ENCODE results near the gene NFU1.
"Not testable (repeated sequence)": the region's sequence is repeated elsewhere in the genome, so short reads cannot be mapped to it uniquely, and the experiment has no call there.

The NFU1 gene

GRCh38 chr2:69387770-69388481 lies 49.3 kb downstream of the NFU1 start:
- no peak for DNase-seq (ENCODE audit: low spot score)

- peak; percentile 92 for DNase-seq (ENCODE audit: low spot score)
Observed at GRCh38 chr2:69386789-69387734, 50.2 kb downstream of the NFU1 start, which contains the start of gene GFPT1. GFPT1 (minus strand) TSS chr2:69387227; CDS start chr2:69387071, 156 bp downstream.

- no peak for DNase-seq (ENCODE audit: low spot score)
Observed at GRCh38 chr2:69386360-69386759, 50.9 kb downstream of the NFU1 start.

GRCh38 chr2:69385443-69386151 lies 51.6 kb downstream of the NFU1 start:
- DNase-seq (ENCODE audit: low spot score) = peak; percentile 13

- DNase-seq (ENCODE audit: low spot score) = no peak
Observed at GRCh38 chr2:69384618-69385081, 52.6 kb downstream of the NFU1 start.

- DNase-seq (ENCODE audit: low spot score) = no peak
Observed at GRCh38 chr2:69383176-69383812, 53.9 kb downstream of the NFU1 start.

- DNase-seq (ENCODE audit: low spot score) = no peak
Observed at GRCh38 chr2:69382547-69382946, 54.7 kb downstream of the NFU1 start.

- peak; percentile 30 for DNase-seq (ENCODE audit: low spot score)
Observed at GRCh38 chr2:69381337-69381737, 55.9 kb downstream of the NFU1 start.

- no peak for DNase-seq (ENCODE audit: low spot score)
Observed at GRCh38 chr2:69380072-69380917, 56.9 kb downstream of the NFU1 start.

- no peak for DNase-seq (ENCODE audit: low spot score)
Observed at GRCh38 chr2:69376403-69376802, 60.8 kb downstream of the NFU1 start.

- DNase-seq (ENCODE audit: low spot score) = peak; percentile 62
Observed at GRCh38 chr2:69375494-69376353, 61.5 kb downstream of the NFU1 start.

GRCh38 chr2:69372767-69373166 lies 64.5 kb downstream of the NFU1 start:
- DNase-seq (ENCODE audit: low spot score) = no peak

- DNase-seq (ENCODE audit: low spot score) = no peak
Observed at GRCh38 chr2:69369802-69370201, 67.4 kb downstream of the NFU1 start.

GRCh38 chr2:69368588-69368987 lies 68.6 kb downstream of the NFU1 start:
- no peak for DNase-seq (ENCODE audit: low spot score)

- no peak for DNase-seq (ENCODE audit: low spot score)
Observed at GRCh38 chr2:69359371-69359770, 77.9 kb downstream of the NFU1 start.

- DNase-seq (ENCODE audit: low spot score) = no peak
Observed at GRCh38 chr2:69358914-69359313, 78.3 kb downstream of the NFU1 start.

- no peak for DNase-seq (ENCODE audit: low spot score)
Observed at GRCh38 chr2:69356471-69356870, 80.8 kb downstream of the NFU1 start.

- DNase-seq (ENCODE audit: low spot score) = not testable (repeated sequence)
Observed at GRCh38 chr2:69354976-69355375, 82.3 kb downstream of the NFU1 start.

GRCh38 chr2:69353360-69353759 lies 83.9 kb downstream of the NFU1 start:
- DNase-seq (ENCODE audit: low spot score) = no peak

GRCh38 chr2:69348781-69349180 lies 88.5 kb downstream of the NFU1 start:
- no peak for DNase-seq (ENCODE audit: low spot score)

Measured in hematopoietic multipotent progenitor cell treated with erythropoietin and hydrocortisone succinate and interleukin-3 and kit ligand, for 15 days (in vitro differentiated cells).